MM.1S (cell line): ENCODE measurements around the gene AEBP1.

Experiments used
- DNase-seq: peaks from one replicate; pipeline ENCODE4 v3.0.0-alpha.2; 2015
- H2AFZ ChIP-seq: fragments of 300-600 bp; sonication (generic); 2 replicates; pipeline ENCODE4 v1.6.0; 2016; ENCODE audit warnings: antibody characterized with exemption, low read length
- H3F3A ChIP-seq: fragments of 300-600 bp; sonication (generic); 2 replicates; pipeline ENCODE4 v1.6.1; 2016; ENCODE audit warnings: mild to moderate bottlenecking, antibody characterized with exemption, low read length, moderate library complexity, mixed read lengths; ENCODE audit not compliant: insufficient read depth
- H3K27ac ChIP-seq: fragments of 300-600 bp; sonication (generic); 2 replicates; pipeline ENCODE4 v1.5.1; 2016; ENCODE audit warnings: mild to moderate bottlenecking, low read length
- H3K27me3 ChIP-seq: fragments of 300-600 bp; sonication (generic); replicated peaks from 2 replicates; pipeline ENCODE4 v1.6.0; 2016; ENCODE audit warnings: low read length; ENCODE audit not compliant: insufficient read depth
- H3K36me3 ChIP-seq: fragments of 300-600 bp; sonication (generic); replicated peaks from 2 replicates; pipeline ENCODE4 v1.6.1; 2016; ENCODE audit warnings: mild to moderate bottlenecking, low read length, mixed read lengths; ENCODE audit not compliant: insufficient read depth
- H3K4me1 ChIP-seq: fragments of 300-600 bp; sonication (generic); 2 replicates; pipeline ENCODE4 v1.6.1; 2016; ENCODE audit warnings: low read length, mixed read lengths
- H3K4me2 ChIP-seq: fragments of 300-600 bp; sonication (generic); 2 replicates; pipeline ENCODE4 v1.6.0; 2016; ENCODE audit warnings: low read depth, low read length
- H3K4me3 ChIP-seq: fragments of 300-600 bp; sonication (generic); 2 replicates; pipeline ENCODE4 v1.5.1; 2016; ENCODE audit warnings: low read length, mixed read lengths
- H3K79me2 ChIP-seq: fragments of 300-600 bp; sonication (generic); 2 replicates; pipeline ENCODE4 v1.6.1; 2016; ENCODE audit warnings: mixed run types, low read length, mixed read lengths
- H3K9ac ChIP-seq: fragments of 300-600 bp; sonication (generic); 2 replicates; pipeline ENCODE4 v1.6.1; 2016; ENCODE audit warnings: low read length, mixed read lengths
- H3K9me2 ChIP-seq: fragments of 300-600 bp; sonication (generic); replicated peaks from 2 replicates; pipeline ENCODE4 v1.6.1; 2016; ENCODE audit warnings: mild to moderate bottlenecking, low read length, mixed read lengths; ENCODE audit not compliant: insufficient read depth
- H3K9me3 ChIP-seq: fragments of 300-600 bp; sonication (generic); replicated peaks from 2 replicates; pipeline ENCODE4 v1.6.1; 2016; ENCODE audit warnings: mild to moderate bottlenecking, low read length, mixed read lengths; ENCODE audit not compliant: insufficient read depth
- H4K20me1 ChIP-seq: fragments of 300-600 bp; sonication (generic); 2 replicates; pipeline ENCODE4 v1.6.1; 2016; ENCODE audit warnings: mild to moderate bottlenecking, low read length, moderate library complexity, mixed read lengths; ENCODE audit not compliant: insufficient read depth
- EZH2 ChIP-seq: fragments of 300-600 bp; sonication (generic); optimal IDR thresholded peaks from 2 replicates; pipeline ENCODE3; 2017; ENCODE audit warnings: low read depth, mild to moderate bottlenecking, antibody characterized with exemption, low read length, mixed read lengths
- EZH2phosphoT487 ChIP-seq: fragments of 300-600 bp; sonication (generic); IDR thresholded peaks from 2 replicates; pipeline ENCODE4 v1.6.1; 2018; ENCODE audit warnings: antibody characterized with exemption, low read length
- TF ChIP-seq, protein P1 (sequence below): fragments of 300-600 bp; sonication (generic); IDR thresholded peaks from 2 replicates; pipeline ENCODE4 v1.5.1; 2016; ENCODE audit warnings: antibody characterized with exemption, low read length, mixed read lengths

The AEBP1 gene

DNA sequence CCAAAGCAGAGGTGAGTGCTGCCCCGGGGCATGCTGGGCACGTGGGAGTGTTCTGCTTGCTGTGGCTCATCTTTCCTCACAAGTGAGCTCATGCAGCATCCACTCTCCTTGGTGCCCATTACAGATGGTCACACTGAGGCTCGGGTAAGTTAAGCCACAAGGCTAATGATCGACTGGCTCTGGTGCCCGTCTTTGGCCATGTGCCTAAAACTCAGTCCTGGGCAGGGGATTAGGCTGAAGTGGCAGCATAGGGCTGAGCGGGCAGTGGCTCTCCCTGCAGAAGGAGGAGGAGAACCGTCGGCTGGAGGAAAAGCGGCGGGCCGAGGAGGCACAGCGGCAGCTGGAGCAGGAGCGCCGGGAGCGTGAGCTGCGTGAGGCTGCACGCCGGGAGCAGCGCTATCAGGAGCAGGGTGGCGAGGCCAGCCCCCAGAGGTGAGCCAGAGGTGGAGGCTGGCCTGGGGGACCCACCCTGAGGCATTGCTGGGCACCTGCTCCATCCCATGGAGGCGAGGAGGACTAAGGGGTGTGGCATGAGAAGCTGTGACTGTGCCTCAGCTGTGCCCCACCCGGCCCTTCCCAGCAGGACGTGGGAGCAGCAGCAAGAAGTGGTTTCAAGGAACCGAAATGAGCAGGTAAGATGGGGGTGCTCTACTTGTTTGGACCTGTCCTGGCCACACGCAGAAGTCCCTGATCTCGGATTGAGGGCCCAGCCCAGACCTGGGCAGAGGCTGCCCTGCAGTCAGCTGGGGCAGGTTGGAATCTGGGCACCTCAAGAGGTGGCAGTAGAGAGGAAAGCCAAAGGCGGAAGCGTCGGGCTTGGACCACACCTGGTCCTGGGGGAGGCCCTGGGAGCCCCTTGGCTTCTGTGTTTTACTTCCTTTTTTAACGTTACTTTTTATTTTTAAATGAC is 46.0 kb upstream of the AEBP1 start:
- Histone ChIP-seq H3K9me3 (no peaks in the 10 kb centered on the region), H3K4me1 (no peaks in the 10 kb centered on the region), H3K4me3 (no peak overlapping the region), H3K79me2 (peaks cover 19% of the 10 kb centered on the region), H4K20me1 (no peaks in the 10 kb centered on the region), H3F3A (no peaks in the 10 kb centered on the region), H3K4me2 (no peak overlapping the region), H3K9me2 (no peaks in the 10 kb centered on the region), H2AFZ (no peak overlapping the region), H3K36me3 (no peaks in the 10 kb centered on the region; the same call in 1 of the 2 replicates), H3K27me3 (no peaks in the 10 kb centered on the region), H3K9ac (no peak overlapping the region), H3K27ac (no peak overlapping the region)
- no peak for DNase-seq
- TF ChIP-seq, protein P1, sequence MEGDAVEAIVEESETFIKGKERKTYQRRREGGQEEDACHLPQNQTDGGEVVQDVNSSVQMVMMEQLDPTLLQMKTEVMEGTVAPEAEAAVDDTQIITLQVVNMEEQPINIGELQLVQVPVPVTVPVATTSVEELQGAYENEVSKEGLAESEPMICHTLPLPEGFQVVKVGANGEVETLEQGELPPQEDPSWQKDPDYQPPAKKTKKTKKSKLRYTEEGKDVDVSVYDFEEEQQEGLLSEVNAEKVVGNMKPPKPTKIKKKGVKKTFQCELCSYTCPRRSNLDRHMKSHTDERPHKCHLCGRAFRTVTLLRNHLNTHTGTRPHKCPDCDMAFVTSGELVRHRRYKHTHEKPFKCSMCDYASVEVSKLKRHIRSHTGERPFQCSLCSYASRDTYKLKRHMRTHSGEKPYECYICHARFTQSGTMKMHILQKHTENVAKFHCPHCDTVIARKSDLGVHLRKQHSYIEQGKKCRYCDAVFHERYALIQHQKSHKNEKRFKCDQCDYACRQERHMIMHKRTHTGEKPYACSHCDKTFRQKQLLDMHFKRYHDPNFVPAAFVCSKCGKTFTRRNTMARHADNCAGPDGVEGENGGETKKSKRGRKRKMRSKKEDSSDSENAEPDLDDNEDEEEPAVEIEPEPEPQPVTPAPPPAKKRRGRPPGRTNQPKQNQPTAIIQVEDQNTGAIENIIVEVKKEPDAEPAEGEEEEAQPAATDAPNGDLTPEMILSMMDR = no peak
- TF ChIP-seq EZH2phosphoT487 (no peak), EZH2 (no peak)

DNA sequence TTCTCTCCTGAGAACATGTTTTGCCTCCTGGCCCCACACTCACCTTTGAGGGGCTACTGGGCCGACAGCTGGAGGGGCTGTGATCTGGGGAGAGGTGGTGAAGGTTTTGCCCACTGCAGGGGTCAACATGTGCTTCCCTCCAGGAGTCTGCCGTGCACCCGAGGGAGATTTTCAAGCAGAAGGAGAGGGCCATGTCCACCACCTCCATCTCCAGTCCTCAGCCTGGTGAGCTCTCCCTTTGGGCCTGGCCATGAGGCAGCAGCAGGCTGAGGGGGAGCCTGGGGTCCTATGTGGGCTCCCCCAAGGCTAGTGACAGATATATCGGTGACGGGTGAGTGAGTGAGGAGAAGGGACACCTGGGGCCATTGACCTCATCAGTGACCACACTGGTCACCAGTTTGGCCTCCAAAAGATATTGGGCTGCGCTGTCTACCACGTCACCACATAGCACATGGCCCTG is 45.4 kb upstream of the AEBP1 start:
- Histone ChIP-seq H3K4me3 (no peak overlapping the region), H3K9ac (no peak overlapping the region), H3K4me1 (no peaks in the 10 kb centered on the region), H3K79me2 (peaks cover 18% of the 10 kb centered on the region), H3F3A (no peaks in the 10 kb centered on the region), H3K36me3 (no peaks in the 10 kb centered on the region; the same call in 1 of the 2 replicates), H3K9me2 (no peaks in the 10 kb centered on the region), H3K4me2 (no peak overlapping the region), H3K27ac (no peak overlapping the region), H4K20me1 (no peaks in the 10 kb centered on the region), H3K27me3 (no peaks in the 10 kb centered on the region), H2AFZ (no peak overlapping the region), H3K9me3 (no peaks in the 10 kb centered on the region)
- DNase-seq = no peak
- no peak for TF ChIP-seq EZH2phosphoT487
- TF ChIP-seq, protein P1 = no peak
- TF ChIP-seq EZH2 = no peak

DNA sequence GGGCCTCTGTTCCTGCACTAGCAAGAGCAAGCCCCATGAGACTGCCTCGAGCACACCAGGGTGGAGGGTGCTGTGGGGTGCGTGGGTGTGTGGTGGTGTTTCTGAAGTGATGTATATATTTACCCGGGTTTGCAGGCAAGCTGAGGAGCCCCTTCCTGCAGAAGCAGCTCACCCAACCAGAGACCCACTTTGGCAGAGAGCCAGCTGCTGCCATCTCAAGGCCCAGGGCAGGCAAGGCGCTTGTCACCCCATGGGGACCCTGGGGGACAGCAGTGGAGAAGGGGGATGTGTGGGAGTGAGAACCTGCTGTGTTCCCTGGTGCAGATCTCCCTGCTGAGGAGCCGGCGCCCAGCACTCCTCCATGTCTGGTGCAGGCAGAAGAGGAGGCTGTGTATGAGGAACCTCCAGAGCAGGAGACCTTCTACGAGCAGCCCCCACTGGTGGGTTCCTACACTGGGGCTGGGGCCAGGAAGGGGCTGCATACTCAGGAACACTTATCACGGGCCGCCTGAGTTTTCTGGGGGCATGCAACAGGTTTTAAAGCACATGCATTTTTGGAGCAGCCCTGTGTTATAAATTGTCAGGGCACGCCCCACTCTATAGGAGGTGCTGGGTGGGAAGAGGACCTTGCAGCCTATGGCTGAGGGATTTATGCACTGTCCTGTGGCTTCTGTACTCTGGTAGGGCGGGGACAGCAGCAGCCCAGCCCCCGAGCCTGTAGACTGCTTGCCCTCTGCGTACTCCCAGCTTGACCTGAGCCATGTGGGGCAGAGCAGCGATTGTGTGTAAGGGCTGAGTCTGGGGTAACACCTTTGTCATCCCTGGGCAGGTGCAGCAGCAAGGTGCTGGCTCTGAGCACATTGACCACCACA is 44.7 kb upstream of the AEBP1 start:
- Histone ChIP-seq H3K4me1 (no peaks in the 10 kb centered on the region), H3K4me2 (no peak overlapping the region), H3K36me3 (no peaks in the 10 kb centered on the region; the same call in 1 of the 2 replicates)

More for the DNA sequence above, 44.7 kb upstream of the AEBP1 start:
- H3K27ac ChIP-seq = no peak overlapping the region
- H3K79me2 ChIP-seq = peaks cover 18% of the 10 kb centered on the region
- H3K4me3 ChIP-seq = no peak overlapping the region
- TF ChIP-seq, protein P1 = no peak
- TF ChIP-seq EZH2phosphoT487 = no peak
- TF ChIP-seq EZH2 = no peak
- DNase-seq = no peak
- H2AFZ ChIP-seq = no peak overlapping the region
- H3K9me2 ChIP-seq = no peaks in the 10 kb centered on the region
- H3F3A ChIP-seq = no peaks in the 10 kb centered on the region
- H4K20me1 ChIP-seq = no peaks in the 10 kb centered on the region
- no peaks in the 10 kb centered on the region for H3K27me3 ChIP-seq
- H3K9ac ChIP-seq = no peak overlapping the region
- H3K9me3 ChIP-seq = no peaks in the 10 kb centered on the region
